HG02642 (cell line): ENCODE data around the gene KLRD1.
"Not testable (repeated sequence)": the region's sequence is repeated elsewhere in the genome, so short reads cannot be mapped to it uniquely, and the experiment has no call there.

ENCODE experiments used
- ATAC-seq: cut with Tn5 transposase; IDR thresholded peaks from one replicate; pipeline ENCODE4 v1.9.1; 2021; ENCODE audit warnings: mild to moderate bottlenecking; ENCODE audit not compliant: unreplicated experiment, poor library complexity

Gene KLRD1

GRCh38 chr12:10336196-10336595 is 28.5 kb downstream of the KLRD1 start:
- ATAC-seq, result not testable (repeated sequence)

DNA sequence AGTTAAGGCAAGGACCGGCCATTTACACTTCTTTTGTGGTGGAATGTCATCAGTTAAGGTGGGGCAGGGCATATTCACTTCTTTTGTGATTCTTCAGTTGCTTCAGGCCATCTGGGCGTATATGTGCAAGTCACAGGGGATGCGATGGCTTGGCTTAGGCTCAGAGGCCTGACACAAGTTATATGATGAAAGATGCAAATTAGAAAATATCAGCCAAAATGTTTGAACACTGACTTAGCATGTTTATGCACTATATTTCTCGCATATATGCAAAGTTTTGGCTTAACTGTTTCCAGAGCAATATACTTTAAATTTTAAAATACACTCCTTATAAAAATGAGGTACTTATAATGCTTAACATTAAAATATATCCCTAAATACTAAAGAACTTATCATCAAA is 30.8 kb downstream of the KLRD1 start:
- ATAC-seq, result not testable (repeated sequence)

DNA sequence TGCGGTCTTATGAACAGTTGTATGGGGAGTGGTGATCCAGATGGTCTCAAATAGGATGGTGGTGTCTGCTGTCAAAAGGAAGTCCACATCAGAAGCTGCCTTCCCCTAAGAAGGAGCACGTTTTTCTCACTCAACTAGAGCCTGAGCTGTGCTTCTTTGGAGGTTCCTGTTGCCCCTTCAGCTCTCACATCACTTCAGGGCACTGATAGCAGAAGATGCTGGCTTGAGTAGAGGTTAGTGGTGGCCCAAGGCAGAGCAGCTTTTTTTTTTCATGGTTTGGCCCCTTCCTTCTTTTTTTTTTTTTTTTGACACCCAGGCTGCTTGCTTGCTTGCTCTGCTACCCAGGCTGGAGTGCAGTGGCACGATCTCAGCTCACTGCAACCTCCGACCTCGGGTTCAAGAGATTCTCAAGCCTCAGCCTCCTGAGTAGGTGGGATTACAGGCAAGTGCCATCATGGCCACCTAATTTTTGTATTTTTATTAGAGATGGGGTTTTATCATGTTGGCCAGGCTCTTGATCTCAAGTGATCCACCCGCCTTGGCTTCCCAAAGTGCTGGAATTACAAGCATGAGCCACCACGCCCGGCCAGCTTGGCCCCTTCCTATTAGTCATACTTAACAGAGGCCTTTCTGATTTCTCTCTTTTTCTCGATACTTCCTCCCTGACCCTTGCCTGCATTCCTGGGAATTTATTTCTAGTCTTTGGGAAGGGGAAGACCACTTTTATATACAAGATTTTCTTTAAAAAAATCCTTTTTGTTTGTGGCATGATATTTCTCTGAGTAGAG is 31.6 kb downstream of the KLRD1 start:
- no peak for ATAC-seq

DNA sequence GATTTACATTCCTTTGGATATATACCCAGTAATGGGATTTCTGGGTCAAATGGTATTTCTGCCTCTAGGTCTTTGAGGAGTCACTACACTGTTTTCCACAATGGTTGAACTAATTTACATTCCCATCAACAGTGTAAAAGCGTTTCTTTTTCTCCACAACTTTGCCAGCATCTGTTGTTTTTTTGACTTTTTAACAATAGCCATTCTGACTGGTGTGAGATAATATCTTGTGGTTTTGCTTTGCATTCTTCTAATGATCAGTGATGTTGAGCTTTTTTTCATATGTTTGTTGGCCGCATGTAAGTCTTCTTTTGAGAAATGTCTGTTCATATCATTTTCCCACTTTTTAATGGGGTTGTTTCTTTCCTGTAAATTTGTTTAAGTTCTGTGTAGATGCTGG is 33.3 kb downstream of the KLRD1 start:
- ATAC-seq, result not testable (repeated sequence)

GRCh38 chr12:10341892-10342509 is 34.3 kb downstream of the KLRD1 start:
- no peak for ATAC-seq

- ATAC-seq, result not testable (repeated sequence)
Observed at GRCh38 chr12:10351457-10351856, 43.8 kb downstream of the KLRD1 start.

GRCh38 chr12:10354071-10354470 is 46.4 kb downstream of the KLRD1 start:
- no peak for ATAC-seq

DNA sequence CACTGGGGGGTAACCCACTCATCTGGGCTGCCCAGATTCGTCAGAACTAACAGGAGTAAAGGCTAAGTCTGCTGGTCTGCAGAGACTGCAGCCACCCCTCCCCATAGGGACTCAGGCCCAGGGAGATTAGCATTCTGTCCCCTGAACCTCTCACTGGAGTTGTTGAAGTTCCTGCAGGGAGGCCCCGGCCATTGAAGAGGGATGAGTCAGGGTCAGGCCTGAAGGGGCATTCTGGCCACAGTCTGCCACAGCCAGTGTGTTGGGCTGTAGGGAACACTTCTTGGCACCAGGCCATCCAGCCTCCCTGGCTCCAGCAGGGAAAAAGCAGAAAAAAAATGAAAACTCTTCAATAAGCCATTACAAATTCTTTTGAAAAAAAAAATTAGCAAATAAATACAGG is 46.8 kb downstream of the KLRD1 start:
- no peak for ATAC-seq

GRCh38 chr12:10358131-10358530 is 50.5 kb downstream of the KLRD1 start:
- no peak for ATAC-seq

DNA sequence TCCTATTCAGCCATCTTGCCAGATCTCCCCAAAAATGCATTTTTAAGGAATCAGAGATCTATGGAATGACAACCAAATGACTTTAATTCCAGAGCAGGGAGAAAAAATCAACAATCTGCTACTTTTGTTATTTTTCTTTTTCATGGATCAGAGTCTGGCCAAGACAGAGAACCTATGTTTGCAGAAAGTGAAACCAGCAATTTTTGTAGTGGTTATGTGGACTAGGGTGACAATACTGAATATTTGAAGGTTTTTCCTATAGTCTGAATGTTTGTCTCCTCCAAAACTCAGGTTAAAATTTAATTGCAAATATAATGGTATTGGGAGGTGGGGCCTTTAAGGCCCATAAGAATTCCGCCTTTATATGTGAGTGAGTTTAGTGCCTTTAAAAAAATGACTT is 51.3 kb downstream of the KLRD1 start:
- no peak for ATAC-seq

- ATAC-seq, result no peak
Observed at GRCh38 chr12:10361084-10361483, 53.4 kb downstream of the KLRD1 start.

DNA sequence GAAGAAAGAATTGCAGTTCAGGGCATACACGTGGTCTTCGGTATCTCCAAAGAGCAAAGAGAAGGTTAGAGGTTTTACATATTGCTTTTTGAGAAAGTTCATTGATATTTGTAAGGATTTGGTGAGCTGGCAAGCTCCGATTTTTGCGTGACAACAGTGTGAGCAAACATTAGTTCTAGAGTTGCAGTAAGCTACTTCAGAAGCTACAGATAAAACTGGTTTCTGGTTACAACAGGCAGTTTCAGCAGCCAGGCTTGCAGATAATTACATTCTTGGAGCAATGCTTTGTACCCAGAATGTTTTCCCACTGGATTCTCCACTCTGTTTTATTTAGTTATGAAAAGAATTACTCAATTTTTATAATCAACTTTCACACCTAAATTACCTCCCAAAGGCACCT is 54.0 kb downstream of the KLRD1 start:
- no peak for ATAC-seq

DNA sequence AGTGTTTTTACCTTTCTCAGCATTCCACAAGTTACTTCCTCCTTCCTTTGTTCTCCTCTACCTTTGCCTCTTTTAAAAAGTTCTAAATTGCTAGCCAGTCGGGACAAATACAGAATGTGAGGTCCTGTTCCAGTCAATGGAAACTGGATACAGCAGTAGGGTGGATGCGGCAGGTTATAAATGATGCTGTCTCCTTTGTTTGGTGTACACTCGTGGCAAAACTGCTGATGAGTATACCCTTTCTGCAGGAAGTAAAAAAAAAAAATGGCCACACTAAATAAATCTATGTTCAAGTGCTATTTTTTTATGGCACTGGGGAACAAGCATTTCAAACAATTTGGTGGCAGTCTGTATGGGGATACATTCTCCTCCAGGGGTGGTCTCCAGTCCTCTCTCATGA is 54.7 kb downstream of the KLRD1 start:
- no peak for ATAC-seq

DNA sequence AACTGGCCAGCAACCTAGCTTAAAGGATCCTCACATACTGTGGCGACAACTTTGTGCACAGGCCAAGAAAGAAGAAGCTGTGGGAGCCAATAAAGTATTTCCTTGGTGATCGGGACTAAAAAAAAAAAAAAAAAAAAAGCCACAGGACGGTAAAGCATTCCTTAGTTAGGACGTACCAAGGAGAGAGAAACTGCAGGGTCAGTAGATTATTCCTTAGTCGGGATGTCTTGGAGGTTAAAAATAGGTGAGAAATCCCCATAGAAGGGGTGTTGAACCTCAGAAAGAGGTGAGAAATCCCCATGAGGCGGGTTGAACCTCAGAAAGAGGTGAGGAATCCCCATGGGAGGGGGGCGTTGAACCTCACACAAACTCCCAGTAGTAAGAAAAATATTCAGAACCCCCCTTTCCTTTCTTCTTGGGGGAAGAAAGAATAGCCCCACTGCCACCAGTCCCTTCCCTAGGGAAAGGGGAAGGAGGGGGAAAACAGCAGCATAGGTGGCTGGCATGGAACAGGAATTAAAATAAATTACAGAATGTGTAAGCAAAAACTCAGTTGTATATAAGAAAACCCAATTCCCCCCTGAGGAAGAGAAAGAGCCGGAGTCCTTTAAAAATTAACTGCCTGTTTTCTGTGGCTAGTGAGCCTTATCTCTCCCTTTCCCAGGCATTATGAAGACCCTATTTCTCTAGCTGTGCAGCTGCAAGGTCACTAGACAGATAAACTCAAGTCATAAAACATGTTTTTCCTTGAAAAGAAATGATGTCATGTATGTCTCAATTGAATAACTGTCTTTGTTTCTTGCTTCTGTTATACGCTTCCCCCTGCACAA is 55.4 kb downstream of the KLRD1 start:
- no peak for ATAC-seq

- ATAC-seq, result no peak
Observed at GRCh38 chr12:10363658-10363913, 55.9 kb downstream of the KLRD1 start.

DNA sequence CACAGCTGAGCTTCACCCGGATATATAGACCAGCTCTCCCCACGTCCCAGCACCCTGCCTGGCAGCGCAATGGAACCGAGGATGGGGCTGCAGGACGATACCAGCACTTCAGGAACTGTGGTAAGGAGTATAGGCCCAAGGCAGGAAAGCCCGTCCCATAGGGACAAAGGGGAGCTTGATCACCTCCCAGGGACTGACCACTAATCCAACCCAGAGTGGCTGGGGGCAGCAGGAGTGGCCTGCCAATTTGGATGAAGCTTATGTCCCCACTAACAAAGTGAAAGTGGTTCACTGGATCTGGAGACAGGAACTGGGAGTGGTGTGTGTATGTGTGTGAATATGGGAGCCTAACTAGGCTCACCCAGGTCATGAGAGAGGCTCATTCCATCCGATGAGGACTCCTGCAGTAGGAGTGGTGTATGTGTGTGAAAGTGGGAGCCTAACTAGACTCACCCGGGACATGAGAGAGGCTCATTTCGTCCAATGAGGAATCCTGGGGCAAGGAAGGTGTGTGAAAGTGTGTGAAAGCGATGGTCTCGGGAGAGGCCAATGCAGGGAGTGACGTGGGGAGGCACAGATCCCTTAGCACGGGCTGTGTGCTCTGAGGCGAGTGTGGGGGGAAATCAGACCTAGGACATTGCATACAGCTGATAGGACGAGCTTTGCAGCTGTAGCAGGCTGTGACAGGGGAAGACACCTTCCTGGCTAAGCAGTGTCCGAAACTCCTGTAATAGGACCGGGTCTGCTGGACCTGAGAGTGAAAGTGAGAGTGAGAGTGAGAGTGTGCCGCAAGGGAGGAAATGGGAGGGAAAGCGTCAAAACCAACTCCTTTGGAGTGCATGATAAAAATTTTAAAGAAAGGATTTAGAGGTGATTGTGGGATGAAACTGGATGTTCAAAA is 56.5 kb downstream of the KLRD1 start:
- peak; percentile 90 for ATAC-seq

DNA sequence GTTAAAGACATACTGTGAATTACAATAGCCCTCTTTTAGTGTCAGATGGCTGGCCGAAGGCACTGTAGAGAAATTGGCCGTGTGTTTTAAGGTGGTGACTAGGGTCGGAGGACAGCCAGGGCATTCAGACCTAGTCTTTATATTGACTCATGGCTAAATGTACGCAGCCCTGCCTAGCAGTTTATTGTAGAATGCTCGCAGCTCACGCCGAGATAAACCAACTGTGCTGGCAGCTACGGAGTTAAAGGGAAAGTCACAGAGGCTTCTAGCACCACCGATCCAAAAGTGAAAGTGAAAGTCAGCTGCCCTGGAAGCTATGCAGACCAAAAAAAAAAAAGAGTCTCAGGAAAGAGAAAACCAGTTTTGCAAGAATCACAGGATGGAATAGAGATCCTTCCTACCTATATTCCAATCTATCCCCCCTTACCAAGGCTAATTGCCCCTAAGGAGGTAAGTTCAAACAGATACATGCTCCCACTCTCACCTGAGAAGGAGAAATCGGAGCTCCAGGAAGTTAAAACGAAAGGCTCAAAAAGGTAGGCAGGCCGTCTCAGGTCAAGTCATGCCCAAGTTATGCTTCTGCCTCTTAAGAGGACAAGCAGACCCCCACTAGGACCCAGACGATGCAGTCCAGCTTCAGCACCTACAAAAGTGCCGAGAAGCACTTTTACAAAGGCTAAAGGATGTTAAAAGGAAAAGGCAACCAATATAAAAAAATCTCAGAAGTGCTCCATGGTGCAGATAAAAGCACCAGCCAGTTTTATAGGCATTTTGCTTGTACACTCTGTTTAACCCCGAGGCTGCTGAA is 57.3 kb downstream of the KLRD1 start:
- peak; percentile 60 for ATAC-seq

- no peak for ATAC-seq
Observed at GRCh38 chr12:10365696-10366405, 58.2 kb downstream of the KLRD1 start.

- no peak for ATAC-seq
Observed at GRCh38 chr12:10366875-10367274, 59.2 kb downstream of the KLRD1 start.
